B cell (primary cell): ENCODE data around the gene MOB2.

ENCODE experiments used
- CTCF ChIP-seq: fragments of 200-600 bp; IDR thresholded peaks from one replicate; pipeline ENCODE4 v1.8.0; 2022; ENCODE audit warnings: antibody characterized with exemption, mild to moderate bottlenecking
- EZH2 ChIP-seq: IDR thresholded peaks from 2 replicates; pipeline ENCODE4 v1.6.1; 2012; ENCODE audit warnings: borderline replicate concordance, low read depth, mild to moderate bottlenecking, moderate library complexity, low read length; ENCODE audit not compliant: insufficient read depth, poor library complexity, severe bottlenecking

GRCh38 chr11:1505480-1505879, 18.9 kb upstream of the MOB2 start:
- no peak for TF ChIP-seq CTCF
- no peak for TF ChIP-seq EZH2
